ENCODE measurements around the gene TTC28.

DNA sequence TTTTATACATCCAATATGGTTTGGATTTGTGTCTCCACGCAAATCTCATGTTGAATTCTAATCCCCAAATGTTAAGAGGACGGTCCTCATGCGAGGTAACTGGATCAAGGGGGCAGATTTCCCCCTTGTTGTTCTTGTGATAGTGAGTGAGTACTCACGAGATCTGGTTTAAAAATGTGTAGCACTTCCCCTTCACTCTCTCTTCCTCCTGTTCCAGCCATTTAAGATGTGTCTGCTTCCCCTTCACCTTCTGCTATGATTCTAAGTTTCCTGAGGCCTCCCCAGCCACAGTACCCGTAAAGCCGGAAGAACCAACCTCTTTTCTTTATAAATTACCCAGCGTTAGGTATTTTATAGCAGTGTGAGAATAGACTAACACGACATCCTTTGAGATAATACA lies 98.6 kb downstream of the TTC28 start:
- TF ChIP-seq POLR2AphosphoS5 (IDR thresholded peaks at IDR 0.05) (no peak), POLR2A (IDR thresholded peaks at IDR 0.05) (no peak), EP300 (IDR thresholded peaks at IDR 0.05) (no peak)
- TF ChIP-seq, protein P1, sequence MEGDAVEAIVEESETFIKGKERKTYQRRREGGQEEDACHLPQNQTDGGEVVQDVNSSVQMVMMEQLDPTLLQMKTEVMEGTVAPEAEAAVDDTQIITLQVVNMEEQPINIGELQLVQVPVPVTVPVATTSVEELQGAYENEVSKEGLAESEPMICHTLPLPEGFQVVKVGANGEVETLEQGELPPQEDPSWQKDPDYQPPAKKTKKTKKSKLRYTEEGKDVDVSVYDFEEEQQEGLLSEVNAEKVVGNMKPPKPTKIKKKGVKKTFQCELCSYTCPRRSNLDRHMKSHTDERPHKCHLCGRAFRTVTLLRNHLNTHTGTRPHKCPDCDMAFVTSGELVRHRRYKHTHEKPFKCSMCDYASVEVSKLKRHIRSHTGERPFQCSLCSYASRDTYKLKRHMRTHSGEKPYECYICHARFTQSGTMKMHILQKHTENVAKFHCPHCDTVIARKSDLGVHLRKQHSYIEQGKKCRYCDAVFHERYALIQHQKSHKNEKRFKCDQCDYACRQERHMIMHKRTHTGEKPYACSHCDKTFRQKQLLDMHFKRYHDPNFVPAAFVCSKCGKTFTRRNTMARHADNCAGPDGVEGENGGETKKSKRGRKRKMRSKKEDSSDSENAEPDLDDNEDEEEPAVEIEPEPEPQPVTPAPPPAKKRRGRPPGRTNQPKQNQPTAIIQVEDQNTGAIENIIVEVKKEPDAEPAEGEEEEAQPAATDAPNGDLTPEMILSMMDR (IDR thresholded peaks at IDR 0.05): no peak

Data from sigmoid colon (tissue), 4 donors.